ENCODE data around the gene C2CD4C.
"Not testable (repeated sequence)": the region's sequence is repeated elsewhere in the genome, so short reads cannot be mapped to it uniquely, and the experiment has no call there.

Gene C2CD4C

GRCh38 chr19:364496-365287 is 44.3 kb downstream of the C2CD4C start:
- no peak for DNase-seq (ENCODE audit: low spot score)

GRCh38 chr19:362683-363082 is 46.3 kb downstream of the C2CD4C start:
- no peak for DNase-seq (ENCODE audit: low spot score)

GRCh38 chr19:362154-362553 is 46.8 kb downstream of the C2CD4C start:
- no peak for DNase-seq (ENCODE audit: low spot score)

GRCh38 chr19:359653-359925 is 49.4 kb downstream of the C2CD4C start:
- DNase-seq (ENCODE audit: low spot score) = no peak

- DNase-seq (ENCODE audit: low spot score) = not testable (repeated sequence)
These were observed 53.4 kb downstream of the C2CD4C start for GRCh38 chr19:355536-355935.
